HG03108 (cell line): ENCODE measurements around the gene CPA3.

Source experiments
- ATAC-seq: cut with Tn5 transposase; IDR thresholded peaks from one replicate; pipeline ENCODE4 v1.9.1; 2021; ENCODE audit warnings: moderate library complexity; ENCODE audit not compliant: unreplicated experiment

The CPA3 gene, protein sequence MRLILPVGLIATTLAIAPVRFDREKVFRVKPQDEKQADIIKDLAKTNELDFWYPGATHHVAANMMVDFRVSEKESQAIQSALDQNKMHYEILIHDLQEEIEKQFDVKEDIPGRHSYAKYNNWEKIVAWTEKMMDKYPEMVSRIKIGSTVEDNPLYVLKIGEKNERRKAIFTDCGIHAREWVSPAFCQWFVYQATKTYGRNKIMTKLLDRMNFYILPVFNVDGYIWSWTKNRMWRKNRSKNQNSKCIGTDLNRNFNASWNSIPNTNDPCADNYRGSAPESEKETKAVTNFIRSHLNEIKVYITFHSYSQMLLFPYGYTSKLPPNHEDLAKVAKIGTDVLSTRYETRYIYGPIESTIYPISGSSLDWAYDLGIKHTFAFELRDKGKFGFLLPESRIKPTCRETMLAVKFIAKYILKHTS

GRCh38 chr3:148865049-148865448 is at the start of gene CPA3:
Gene CPA3, plus strand, starts transcription at chr3:148865296. Its CDS starts 12 bp downstream, at chr3:148865308.
- no peak for ATAC-seq

DNA sequence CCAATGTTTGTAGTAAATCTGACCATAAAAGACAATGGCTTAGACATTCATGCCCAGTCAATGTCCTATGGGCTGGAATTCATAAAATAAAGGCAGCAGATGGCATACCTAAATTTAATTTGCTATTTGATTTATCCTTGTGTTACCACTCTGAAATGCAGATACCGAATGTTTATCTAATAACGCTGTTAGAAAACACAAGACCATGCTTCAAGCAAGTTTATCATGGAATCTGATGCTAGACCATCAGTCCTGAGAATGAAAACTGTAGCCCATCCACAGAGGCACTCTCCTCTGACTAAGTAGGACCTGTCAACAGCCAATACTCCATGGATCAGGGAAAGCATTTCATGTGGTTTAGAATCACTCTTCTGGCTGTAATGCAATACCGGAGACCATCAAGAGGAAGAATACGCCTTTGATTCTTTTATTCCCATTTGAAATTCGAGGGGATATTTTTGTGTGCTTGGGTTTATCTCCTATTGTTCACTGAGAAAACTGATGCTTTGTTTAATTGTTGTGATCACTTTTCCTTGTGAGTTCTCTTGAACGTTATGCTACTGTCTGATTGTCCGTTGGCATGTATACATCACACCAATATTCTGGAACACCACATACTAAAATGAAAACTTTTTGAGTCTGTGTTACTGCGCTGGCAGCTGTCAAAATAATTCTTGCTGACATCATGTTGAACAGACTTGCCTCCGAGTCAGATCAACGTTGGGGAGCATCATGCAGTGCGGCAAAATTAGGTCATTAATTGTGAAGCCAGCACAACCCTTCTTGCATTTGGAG is 49.6 kb upstream of the CPA3 start:
- ATAC-seq = no peak

- ATAC-seq = no peak
Observed at GRCh38 chr3:148816427-148816826, 48.7 kb upstream of the CPA3 start.

DNA sequence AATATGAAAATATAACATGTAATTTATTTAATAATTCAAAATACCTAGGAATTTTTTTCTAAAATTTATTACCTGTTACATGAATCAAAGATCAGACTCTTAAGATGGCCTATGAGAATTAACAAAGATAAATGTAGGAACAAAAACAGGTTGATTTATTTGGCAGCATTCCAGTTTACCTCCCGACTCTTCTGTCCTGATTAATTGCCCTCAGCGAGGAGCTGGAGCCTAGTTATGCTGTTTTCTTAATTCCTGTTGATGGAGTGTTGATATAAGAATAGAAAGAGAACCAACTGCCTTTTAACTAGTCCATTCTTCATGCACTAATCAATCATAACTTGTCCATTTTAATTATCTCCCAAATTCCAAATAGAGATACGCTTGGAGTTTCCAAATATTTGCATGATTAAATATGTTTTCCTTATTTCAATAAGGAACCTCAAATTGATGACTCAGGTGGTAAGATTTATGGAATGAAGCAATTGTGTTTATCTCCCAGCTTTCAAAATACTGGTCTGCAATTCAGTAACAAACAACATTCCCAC is 48.0 kb upstream of the CPA3 start:
- ATAC-seq = no peak

GRCh38 chr3:148820361-148821245 is 44.5 kb upstream of the CPA3 start:
- ATAC-seq = no peak

DNA sequence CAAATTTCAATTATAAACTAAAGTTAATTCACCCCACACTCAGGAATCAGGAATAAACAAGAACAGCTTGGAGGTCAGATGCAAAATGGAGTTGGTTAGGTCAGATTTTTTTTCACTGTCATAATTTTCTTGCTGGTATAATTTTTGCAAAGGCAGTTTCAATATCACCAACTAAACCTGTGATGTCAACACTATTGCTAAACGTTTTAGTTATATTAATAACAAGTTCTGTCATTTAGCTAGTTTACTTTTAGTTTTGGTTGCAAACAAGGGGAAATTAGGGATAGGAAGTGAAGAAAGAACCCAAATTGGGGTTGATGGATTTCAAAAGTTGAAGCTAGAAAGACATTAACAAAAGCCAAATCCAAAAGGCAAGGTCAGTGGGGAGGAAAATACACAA is 42.1 kb upstream of the CPA3 start:
- no peak for ATAC-seq

GRCh38 chr3:148825476-148825875 is 39.6 kb upstream of the CPA3 start:
- no peak for ATAC-seq

DNA sequence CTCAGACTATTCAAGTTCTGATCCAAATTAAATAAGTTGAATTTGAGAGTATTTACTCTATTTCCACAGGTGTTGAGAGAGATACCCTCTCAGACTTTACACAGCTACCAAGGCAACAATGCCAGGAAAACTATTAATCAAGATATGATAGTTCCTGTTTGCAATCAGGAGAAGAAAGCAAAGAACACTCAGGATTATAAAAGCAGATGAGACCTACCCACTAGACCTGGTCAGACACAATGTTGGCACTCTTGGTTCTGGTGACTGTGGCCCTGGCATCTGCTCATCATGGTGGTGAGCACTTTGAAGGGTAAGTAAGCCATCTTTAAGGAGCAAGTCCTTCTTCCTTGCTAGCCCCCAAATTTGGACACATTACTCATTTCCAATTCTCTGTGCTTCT is 37.5 kb upstream of the CPA3 start, which contains the start of gene CPB1:
CPB1 (plus strand) TSS at position 227 of the 400 bp plus-strand sequence; CDS start at position 240, 13 bp downstream.
- ATAC-seq = no peak

DNA sequence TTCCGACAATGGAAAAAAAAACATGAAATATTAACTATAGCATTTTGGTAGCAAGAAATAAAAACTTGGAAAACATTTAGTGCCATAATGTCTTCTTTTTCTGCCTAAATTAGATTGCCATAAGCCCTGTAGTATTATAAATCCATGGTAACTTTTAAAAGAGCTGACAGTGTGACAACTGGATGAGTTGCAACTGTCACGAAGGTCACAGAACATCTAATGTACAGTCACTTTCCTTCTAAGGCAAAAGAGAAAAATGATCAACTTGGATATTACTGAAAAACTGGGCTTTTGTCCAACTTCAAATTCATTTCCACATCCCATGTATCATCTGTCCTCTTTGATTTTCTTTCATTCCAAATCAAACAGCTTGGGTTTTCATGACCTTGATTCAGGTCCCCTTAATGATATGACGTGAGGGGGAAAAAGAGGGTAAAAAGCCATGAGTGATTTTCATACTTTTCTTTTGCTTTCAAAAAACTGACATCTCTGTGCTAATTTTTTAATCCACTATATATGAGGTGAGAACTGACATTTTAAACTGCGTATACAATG is 36.9 kb upstream of the CPA3 start:
- no peak for ATAC-seq

- no peak for ATAC-seq
Observed at GRCh38 chr3:148829926-148830325, 35.2 kb upstream of the CPA3 start.

DNA sequence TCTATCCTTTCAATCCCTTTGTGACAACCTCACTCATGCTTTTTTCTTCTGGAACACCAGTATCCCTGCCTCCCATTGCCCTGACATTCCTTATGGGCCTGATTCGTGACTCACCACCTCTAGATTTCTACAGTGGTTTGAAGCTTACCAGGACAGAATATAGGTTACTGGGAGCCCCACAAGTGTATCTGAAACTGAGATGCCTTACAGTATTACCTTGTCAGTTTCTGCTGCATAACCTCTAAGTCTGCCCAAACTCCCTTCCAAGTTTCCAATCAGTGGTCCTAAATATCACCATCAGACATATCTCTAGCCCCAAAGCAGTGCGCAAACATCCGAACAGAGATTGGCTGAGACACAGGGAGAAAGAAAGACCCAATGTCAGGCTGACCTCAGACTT is 31.9 kb upstream of the CPA3 start:
- ATAC-seq = no peak

DNA sequence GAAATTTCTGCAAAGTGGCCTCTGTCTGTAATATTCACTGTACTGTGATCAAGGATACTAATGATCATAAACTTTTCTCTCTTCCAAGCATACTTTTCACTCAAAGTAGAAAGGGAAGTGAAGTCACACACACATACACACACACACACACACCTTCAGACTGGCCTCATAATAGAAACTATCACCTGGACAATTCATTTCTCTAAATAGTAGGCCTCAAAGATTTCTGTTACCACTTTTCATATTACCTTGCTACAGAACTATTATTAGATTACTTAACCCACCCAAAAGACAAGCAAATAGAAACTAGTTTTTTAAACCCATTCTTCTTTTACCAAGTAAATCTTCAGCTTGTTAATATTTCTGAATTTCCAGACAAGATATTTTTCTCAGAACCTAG is 25.3 kb upstream of the CPA3 start:
- no peak for ATAC-seq

GRCh38 chr3:148840451-148840850 is 24.6 kb upstream of the CPA3 start:
- no peak for ATAC-seq

DNA sequence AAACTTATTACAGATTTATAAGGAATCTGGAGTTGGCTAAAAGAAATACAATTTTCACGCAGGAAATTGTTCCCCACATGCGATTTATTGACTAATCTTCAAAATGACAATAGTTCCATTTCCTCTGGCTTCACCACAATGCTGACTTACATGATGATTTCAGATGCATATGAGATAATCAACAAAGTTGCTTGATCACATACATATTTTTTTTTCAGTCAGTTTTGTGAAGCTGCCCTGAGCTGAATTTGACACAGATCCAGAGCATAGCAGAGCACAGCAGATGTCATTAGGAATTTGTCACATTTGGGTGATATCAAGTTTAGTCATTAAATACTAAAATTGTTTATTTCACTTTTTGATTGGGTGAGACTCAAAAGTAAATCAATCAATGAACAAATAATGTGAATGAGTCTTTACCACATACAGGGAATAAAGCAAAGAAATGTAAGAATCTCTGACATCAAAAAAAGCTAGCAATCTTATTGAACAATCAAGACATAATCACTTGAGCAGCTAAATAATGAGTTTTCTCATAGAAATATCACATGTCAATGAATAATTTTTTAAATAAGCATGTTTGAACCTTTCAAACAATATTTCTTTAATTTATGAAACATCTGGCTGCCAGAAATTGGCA is 19.2 kb upstream of the CPA3 start:
- no peak for ATAC-seq

DNA sequence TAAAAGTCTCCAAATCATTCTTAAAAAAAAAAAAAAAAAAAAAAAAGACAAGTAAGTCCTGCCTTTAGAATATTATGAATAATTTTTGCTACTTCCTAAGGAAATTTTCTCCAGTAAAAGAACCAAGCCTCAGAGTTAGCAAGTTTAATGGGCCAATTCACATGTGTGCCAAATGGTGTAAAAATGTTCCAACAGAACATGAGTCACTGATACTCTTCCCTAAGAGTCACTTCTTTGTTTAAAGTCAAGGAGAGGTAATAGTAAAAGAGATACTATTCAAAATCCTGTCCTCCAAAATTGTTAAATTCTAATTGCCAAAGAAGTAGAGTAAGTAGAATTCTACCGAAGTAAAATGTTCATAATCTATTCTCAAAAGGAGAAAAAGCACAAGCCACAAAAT is 17.7 kb upstream of the CPA3 start:
- ATAC-seq = no peak

GRCh38 chr3:148848410-148848809 is 16.7 kb upstream of the CPA3 start:
- ATAC-seq = no peak

GRCh38 chr3:148852271-148852992 is 12.7 kb upstream of the CPA3 start:
- no peak for ATAC-seq

DNA sequence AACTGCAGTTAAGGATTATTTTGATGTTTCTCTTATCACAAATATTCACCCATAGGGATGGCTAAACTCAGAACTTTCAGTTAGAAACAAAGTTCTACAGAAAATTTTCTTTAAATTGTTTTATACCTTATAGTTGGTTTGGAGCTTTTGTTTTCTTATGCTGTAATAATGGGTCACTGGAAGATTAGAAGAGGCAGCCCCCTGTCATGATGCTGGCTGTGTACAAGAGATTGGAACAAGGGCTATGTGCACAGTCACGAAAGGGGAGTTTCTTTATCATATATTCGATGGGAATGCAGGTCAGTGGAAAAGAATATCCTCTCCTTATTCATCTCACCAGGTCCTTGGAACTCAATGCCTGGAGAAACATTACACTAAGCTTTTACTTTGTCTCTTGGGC is 12.0 kb upstream of the CPA3 start:
- ATAC-seq = no peak

GRCh38 chr3:148854061-148854460 is 11.0 kb upstream of the CPA3 start:
- ATAC-seq = no peak
